ENCODE results near the gene COMMD1.
"Not testable (repeated sequence)": the region's sequence is repeated elsewhere in the genome, so short reads cannot be mapped to it uniquely, and the experiment has no call there.

COMMD1 gene

GRCh38 chr2:62150597-62151305 is 245.3 kb downstream of the COMMD1 start:
- Mint-ChIP-seq H3K4me3 (no peak overlapping the region), H3K27ac (no peak overlapping the region)
- CTCF ChIA-PET = interaction anchor here (0.8 kb wide), 1 partner anchor 267 kb away, joined by 3 read pairs; no protein-coding TSS in a partner anchor

DNA sequence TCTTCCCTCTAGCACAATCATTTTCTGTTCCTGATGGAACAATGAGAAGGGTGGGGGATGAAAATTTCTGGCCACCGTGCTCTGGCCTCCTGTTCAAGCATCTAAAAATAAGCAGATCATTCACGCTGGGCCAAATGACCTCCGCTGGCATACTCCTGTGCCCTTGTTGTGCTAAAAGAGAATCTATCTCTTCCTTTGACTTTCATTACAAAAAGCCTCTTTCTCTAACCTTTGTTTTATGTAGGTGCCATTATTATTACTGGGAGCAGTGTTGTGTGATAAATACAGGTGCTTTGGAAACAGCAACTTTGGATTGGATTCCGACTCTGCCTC is 245.8 kb downstream of the COMMD1 start:
- Mint-ChIP-seq H3K36me3 (peaks cover 3% of the 10 kb centered on the region), H3K4me1 (peaks cover 12% of the 10 kb centered on the region), H3K9me3 (peaks cover 6% of the 10 kb centered on the region), H3K27me3 (no peaks in the 10 kb centered on the region), H3K27ac (no peak overlapping the region), H3K4me3 (no peak overlapping the region)
- DNase-seq = no peak
- CTCF ChIA-PET = no interaction called here

More at GRCh38 chr2:62150597-62151305, 245.3 kb downstream of the COMMD1 start:
- Mint-ChIP-seq H3K9me3 (peaks cover 6% of the 10 kb centered on the region), H3K4me1 (peaks cover 12% of the 10 kb centered on the region), H3K27me3 (no peaks in the 10 kb centered on the region), H3K36me3 (peaks cover 3% of the 10 kb centered on the region)
- no peak for DNase-seq

- peaks cover 6% of the 10 kb centered on the region for H3K9me3 Mint-ChIP-seq
- no peak overlapping the region for H3K27ac Mint-ChIP-seq
- no peak overlapping the region for H3K4me3 Mint-ChIP-seq
- DNase-seq = no peak
- peaks cover 3% of the 10 kb centered on the region for H3K36me3 Mint-ChIP-seq
- H3K4me1 Mint-ChIP-seq = peaks cover 6% of the 10 kb centered on the region
- CTCF ChIA-PET = interaction anchor here (0.5 kb wide), 1 partner anchor 626 kb away, joined by 3 read pairs; no protein-coding TSS in a partner anchor
- H3K27me3 Mint-ChIP-seq = no peaks in the 10 kb centered on the region
Measured at GRCh38 chr2:62152000-62152399, 246.5 kb downstream of the COMMD1 start.

DNA sequence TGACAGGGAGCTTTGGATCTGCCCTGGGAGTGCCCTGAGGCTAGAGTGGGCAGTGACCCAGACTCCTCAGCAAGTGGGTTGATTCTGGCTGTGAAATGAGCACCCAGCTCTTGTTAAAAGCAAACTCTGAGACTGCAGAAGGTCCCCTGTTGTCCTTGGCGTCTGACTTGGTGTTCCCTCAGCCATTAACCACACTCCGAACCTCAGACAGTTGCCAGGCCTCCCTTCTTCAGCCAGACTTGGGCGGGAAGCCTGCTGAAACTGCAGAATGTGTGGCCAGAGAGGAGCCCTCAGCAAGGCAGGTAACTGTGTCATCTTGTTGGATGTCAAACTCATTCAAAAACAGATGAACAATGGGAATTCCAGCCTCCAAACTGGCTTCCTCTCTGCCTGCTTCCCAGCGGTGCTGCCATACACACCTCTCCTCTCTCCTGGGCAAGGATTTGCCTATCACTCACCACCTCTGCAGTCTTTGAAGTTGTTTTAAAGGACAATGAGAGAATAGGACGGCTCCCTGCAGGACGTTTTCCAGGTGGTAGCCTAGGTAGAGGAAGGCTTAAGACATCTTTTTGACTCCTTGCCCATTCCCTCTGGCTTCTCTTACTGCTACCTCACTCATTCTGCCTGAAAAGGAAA is 251.5 kb downstream of the COMMD1 start:
- no peaks in the 10 kb centered on the region for H3K36me3 Mint-ChIP-seq
- CTCF ChIA-PET = no interaction called here
- H3K27ac Mint-ChIP-seq = no peak overlapping the region
- H3K4me3 Mint-ChIP-seq = no peak overlapping the region
- H3K9me3 Mint-ChIP-seq = peaks cover 6% of the 10 kb centered on the region
- DNase-seq = no peak
- H3K4me1 Mint-ChIP-seq = no peaks in the 10 kb centered on the region
- no peaks in the 10 kb centered on the region for H3K27me3 Mint-ChIP-seq

DNA sequence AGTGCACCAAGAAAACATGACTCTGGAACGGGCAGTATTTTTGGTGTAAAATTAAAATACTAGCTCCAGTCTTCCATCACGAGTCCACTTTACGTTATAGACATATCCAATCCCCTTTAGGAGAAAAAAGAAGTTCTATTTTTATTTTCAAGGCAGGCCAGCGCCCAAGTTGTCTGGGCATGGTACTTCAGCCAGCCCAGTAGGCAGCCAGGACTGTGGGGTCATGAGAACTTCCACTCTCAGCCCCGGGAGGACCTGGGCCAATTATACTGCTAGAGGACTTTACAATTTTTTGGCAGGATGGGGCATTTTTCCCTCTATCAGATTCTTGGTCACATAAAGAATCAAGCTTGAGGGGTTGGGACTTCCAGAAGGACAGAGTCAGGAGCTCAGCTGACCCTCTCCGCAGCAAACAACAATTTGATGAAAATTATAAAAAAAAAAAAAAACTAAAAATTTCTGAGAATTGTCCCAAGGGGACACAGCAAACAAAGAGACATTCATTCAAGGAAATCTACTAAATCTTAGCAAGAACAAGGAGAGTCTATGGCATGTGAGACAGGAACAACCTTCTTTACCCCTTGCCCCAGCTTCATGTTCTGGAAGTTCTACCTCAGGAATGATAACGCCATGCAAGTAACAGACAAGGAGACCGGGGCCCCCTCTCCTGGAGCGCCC is 253.1 kb downstream of the COMMD1 start:
- Mint-ChIP-seq H3K4me3 (no peak overlapping the region), H3K36me3 (no peaks in the 10 kb centered on the region), H3K27me3 (no peaks in the 10 kb centered on the region), H3K4me1 (no peaks in the 10 kb centered on the region), H3K27ac (no peak overlapping the region), H3K9me3 (peaks cover 6% of the 10 kb centered on the region)
- CTCF ChIA-PET = no interaction called here
- DNase-seq = no peak

- DNase-seq, H3K27me3 Mint-ChIP-seq, H3K27ac Mint-ChIP-seq, H3K4me1 Mint-ChIP-seq, H3K36me3 Mint-ChIP-seq, H3K4me3 Mint-ChIP-seq, H3K9me3 Mint-ChIP-seq, CTCF ChIA-PET: not testable (repeated sequence)
Measured at GRCh38 chr2:62160691-62161090, 255.2 kb downstream of the COMMD1 start.

- DNase-seq = no peak
- Mint-ChIP-seq H3K36me3 (no peaks in the 10 kb centered on the region), H3K27me3 (peaks cover 7% of the 10 kb centered on the region), H3K4me3 (no peak overlapping the region), H3K9me3 (no peaks in the 10 kb centered on the region), H3K27ac (no peak overlapping the region), H3K4me1 (no peaks in the 10 kb centered on the region)
- CTCF ChIA-PET = no interaction called here
Measured at GRCh38 chr2:62163106-62163831, 257.8 kb downstream of the COMMD1 start.

DNA sequence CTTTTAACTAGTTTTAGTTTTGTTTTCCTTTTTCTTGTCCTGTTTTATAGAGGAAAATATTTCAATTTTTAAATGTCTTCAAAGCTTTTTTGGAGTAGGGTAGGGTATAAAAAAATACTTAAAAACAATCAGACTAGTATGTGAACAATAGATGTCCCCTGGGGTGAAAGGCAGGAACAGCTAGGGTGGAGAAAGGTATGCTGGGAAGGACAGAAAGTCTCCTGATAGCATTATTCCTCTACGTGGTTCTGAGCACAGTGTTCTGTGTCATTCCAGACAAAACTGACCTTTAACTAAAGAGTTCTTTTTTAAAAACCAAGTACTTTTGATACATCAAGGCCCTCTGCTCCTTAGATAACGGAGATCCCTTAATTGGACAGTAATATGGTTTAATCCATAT is 258.4 kb downstream of the COMMD1 start:
- Mint-ChIP-seq H3K4me1 (no peaks in the 10 kb centered on the region), H3K27ac (no peak overlapping the region), H3K27me3 (peaks cover 7% of the 10 kb centered on the region), H3K4me3 (no peak overlapping the region), H3K36me3 (no peaks in the 10 kb centered on the region), H3K9me3 (no peaks in the 10 kb centered on the region)
- CTCF ChIA-PET = no interaction called here
- DNase-seq = no peak

GRCh38 chr2:62175728-62176127 is 270.3 kb downstream of the COMMD1 start:
- CTCF ChIA-PET = no interaction called here
- Mint-ChIP-seq H3K4me3 (no peak overlapping the region), H3K36me3 (no peaks in the 10 kb centered on the region), H3K27ac (no peak overlapping the region), H3K27me3 (peaks cover 10% of the 10 kb centered on the region), H3K9me3 (peaks cover 2% of the 10 kb centered on the region), H3K4me1 (no peaks in the 10 kb centered on the region)
- no peak for DNase-seq

GRCh38 chr2:62176801-62177200 is 271.3 kb downstream of the COMMD1 start:
- Mint-ChIP-seq H3K4me3 (no peak overlapping the region), H3K27me3 (peaks cover 14% of the 10 kb centered on the region), H3K9me3 (peaks cover 2% of the 10 kb centered on the region), H3K4me1 (no peaks in the 10 kb centered on the region), H3K27ac (no peak overlapping the region), H3K36me3 (no peaks in the 10 kb centered on the region)
- DNase-seq = no peak
- CTCF ChIA-PET = interaction anchor here (0.6 kb wide), 1 partner anchor 23 kb away, joined by 3 read pairs; no protein-coding TSS in a partner anchor

- DNase-seq = no peak
- H3K27me3 Mint-ChIP-seq = peaks cover 13% of the 10 kb centered on the region
- H3K27ac Mint-ChIP-seq = no peak overlapping the region
- peaks cover 2% of the 10 kb centered on the region for H3K9me3 Mint-ChIP-seq
- H3K4me1 Mint-ChIP-seq = no peaks in the 10 kb centered on the region
- CTCF ChIA-PET = interaction anchor here (0.6 kb wide), 1 partner anchor 23 kb away, joined by 3 read pairs; no protein-coding TSS in a partner anchor
- no peaks in the 10 kb centered on the region for H3K36me3 Mint-ChIP-seq
- H3K4me3 Mint-ChIP-seq = no peak overlapping the region
Measured at GRCh38 chr2:62177392-62178049, 272.0 kb downstream of the COMMD1 start.

DNA sequence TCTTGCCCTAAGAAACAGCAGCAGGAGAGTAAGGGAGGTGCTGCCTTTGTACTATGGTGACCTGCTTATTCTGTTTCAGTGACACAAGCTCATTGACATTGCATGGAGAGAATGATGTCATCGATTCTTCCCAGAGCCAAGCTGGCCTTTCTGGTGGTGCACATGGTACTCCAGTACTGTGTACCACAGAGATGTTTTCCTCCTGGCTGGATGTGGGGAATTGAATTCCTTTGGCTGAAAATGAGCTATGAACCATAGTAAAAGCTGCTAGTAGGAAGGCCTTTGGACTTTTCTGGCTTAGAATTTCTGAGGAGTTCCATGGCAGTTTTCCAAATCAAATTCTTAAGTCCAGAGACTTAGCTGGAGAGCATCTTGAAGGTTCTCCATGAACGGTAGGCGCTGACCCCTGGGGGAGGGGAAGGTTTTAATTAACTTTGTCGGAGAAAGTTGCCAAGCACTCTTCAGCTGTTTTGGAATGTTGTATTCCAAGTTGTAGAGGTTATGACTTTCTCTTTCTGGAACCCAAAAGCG is 273.3 kb downstream of the COMMD1 start:
- Mint-ChIP-seq H3K27ac (no peak overlapping the region), H3K36me3 (no peaks in the 10 kb centered on the region), H3K27me3 (peaks cover 7% of the 10 kb centered on the region), H3K4me1 (no peaks in the 10 kb centered on the region), H3K4me3 (no peak overlapping the region), H3K9me3 (peaks cover 2% of the 10 kb centered on the region)
- no peak for DNase-seq
- CTCF ChIA-PET = no interaction called here

GRCh38 chr2:62180975-62181374 is 275.5 kb downstream of the COMMD1 start:
- CTCF ChIA-PET = no interaction called here
- Mint-ChIP-seq H3K27me3 (peaks cover 11% of the 10 kb centered on the region), H3K36me3 (no peaks in the 10 kb centered on the region), H3K4me1 (no peaks in the 10 kb centered on the region), H3K4me3 (no peak overlapping the region), H3K27ac (no peak overlapping the region), H3K9me3 (peaks cover 2% of the 10 kb centered on the region)
- DNase-seq = no peak

DNA sequence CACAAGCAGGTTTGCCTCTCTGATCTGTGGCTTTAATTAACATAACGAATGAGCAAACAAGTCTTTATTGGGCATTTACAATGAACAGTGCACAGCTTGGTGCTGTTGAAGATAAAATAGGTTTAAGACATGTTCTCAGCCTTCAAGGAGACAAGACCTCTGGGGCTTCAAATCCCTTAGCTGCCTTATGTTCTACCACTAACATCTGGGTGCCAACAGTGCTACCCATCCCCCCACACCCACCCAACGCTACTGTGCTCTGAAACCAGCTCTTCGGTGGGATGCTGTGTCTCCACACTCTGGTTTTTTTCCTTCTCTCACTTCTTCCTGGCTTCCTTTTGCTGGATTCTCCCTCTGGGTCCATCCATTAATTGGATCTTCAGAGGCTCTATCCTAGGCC is 276.4 kb downstream of the COMMD1 start:
- no peak overlapping the region for H3K4me3 Mint-ChIP-seq
- no peak for DNase-seq
- CTCF ChIA-PET = no interaction called here
- H3K36me3 Mint-ChIP-seq = no peaks in the 10 kb centered on the region
- peaks cover 2% of the 10 kb centered on the region for H3K9me3 Mint-ChIP-seq
- H3K4me1 Mint-ChIP-seq = no peaks in the 10 kb centered on the region
- H3K27ac Mint-ChIP-seq = no peak overlapping the region
- H3K27me3 Mint-ChIP-seq = peaks cover 11% of the 10 kb centered on the region

Data from activated naive CD4-positive, alpha-beta T cell treated with anti-CD3 and anti-CD28 coated beads, Interleukin-2, amount 10 ng/mL, durations not matched to agents 7 days and 5 days (primary cell).